ENCODE data around the gene HOXB3. TPM values are rescaled to one million over a fixed set of nuclear protein-coding genes. Genes with fewer than 3 reads are reported as not detected.

HOXB3 gene
- total RNA-seq, 4 donors from 2014 or later = 1.3 to 5.5 (median 2.2) TPM

- Histone ChIP-seq H3K27me3 (peaks cover 96 to 100% (median 100%) of the 10 kb centered on the region in 3 donors), H3K4me1 (peaks cover 4 to 12% of the 10 kb centered on the region in 2 donors), H3K36me3 (no peaks in the 10 kb centered on the region), H3K27ac (no peak overlapping the region), H3K9me3 (no peaks in the 10 kb centered on the region), H3K4me3 (no peak overlapping the region)
- intact Hi-C loops (cut with DNase I; ENCODE audit: low total_unique reads) (no loop called here), in situ Hi-C loops (cut with MboI; ENCODE audit: low sequenced_read_pairs in 4 of 4) (loop anchor here in 1 of 4 donors (25.0 kb wide), 1 partner anchor 106 kb away; the partner anchor contains the start of gene HOXB13)
- ATAC-seq = no peak
- no peak for DNase-seq
- no peak for TF ChIP-seq POLR2A (IDR thresholded peaks at IDR 0.05)
- no peak for TF ChIP-seq CTCF (IDR thresholded peaks at IDR 0.05 in 4 of 5, conservative IDR thresholded peaks at IDR 0.05 in 1 of 5)
Observed at GRCh38 chr17:48630925-48631692, 41.1 kb upstream of the HOXB3 start.

DNA sequence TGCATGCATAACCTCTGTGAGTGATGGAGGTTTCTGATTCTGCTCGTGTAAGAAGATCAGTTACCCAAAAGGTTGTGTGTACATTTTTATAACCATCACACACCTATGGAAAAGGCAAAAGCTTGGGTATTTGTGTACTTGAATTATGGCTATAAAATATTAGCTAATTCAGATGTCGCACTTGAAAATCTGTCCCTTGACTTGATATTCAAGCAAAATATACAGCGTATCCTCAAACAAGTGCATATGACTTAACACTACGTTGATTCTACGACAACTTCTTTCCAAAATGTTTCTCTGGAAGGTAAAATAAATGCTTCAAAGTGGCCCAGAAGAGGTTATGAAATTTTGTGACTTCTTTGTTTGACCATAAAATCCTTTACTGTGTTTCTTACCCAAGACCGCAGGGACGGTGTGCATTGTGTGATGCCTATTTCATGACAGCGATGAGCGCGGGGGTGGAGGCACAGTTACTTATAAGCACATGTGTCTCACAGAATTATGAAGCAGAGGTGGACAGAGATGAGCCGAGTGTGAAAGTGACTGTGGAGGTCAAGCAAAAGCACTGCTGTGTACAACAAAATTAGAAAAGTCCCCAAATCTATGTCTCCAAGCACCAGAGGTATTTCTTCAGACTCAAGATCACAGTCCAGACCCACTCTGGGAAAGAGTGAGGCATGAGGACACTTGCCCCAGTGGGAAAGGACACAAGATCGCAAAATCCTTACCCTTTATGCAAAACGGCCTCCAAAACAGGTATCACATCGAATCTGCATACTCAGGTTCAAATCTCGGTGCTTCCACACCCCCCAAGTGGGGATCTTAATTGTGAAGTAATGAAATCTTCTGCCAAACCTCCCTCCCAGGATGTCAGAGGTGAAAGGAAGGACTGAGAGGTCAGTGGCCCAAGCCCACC, 40.2 kb upstream of the HOXB3 start:
- H3K9me3 ChIP-seq = no peaks in the 10 kb centered on the region
- no peak for ATAC-seq
- no peak overlapping the region for H3K27ac ChIP-seq
- DNase-seq = no peak
- TF ChIP-seq POLR2A (IDR thresholded peaks at IDR 0.05) (no peak), CTCF (IDR thresholded peaks at IDR 0.05 in 4 of 5, conservative IDR thresholded peaks at IDR 0.05 in 1 of 5) (no peak)
- intact Hi-C loops (cut with DNase I; ENCODE audit: low total_unique reads) = no loop called here
- H3K4me3 ChIP-seq = no peak overlapping the region
- H3K4me1 ChIP-seq = peaks cover 11 to 20% of the 10 kb centered on the region in 2 donors
- H3K27me3 ChIP-seq = peaks cover 95 to 100% (median 98%) of the 10 kb centered on the region in 3 donors
- in situ Hi-C loops (cut with MboI; ENCODE audit: low sequenced_read_pairs in 4 of 4) = loop anchor here in 1 of 4 donors (25.0 kb wide), 1 partner anchor 107 kb away; the partner anchor contains the start of gene HOXB13
- H3K36me3 ChIP-seq = no peaks in the 10 kb centered on the region

- peaks cover 13 to 26% of the 10 kb centered on the region in 2 donors for H3K4me1 ChIP-seq
- no peak overlapping the region for H3K4me3 ChIP-seq
- ATAC-seq (no peak), DNase-seq (no peak)
- H3K27ac ChIP-seq = no peak overlapping the region
- no peak for TF ChIP-seq POLR2A (IDR thresholded peaks at IDR 0.05)
- in situ Hi-C loops (cut with MboI; ENCODE audit: low sequenced_read_pairs in 4 of 4) (loop anchor here in 1 of 4 donors (10.0 to 25.0 kb wide), 2 partner anchors 108 to 325 kb away; partner anchors contain the start of gene HOXB13), intact Hi-C loops (cut with DNase I; ENCODE audit: low total_unique reads) (no loop called here)
- H3K27me3 ChIP-seq = peaks cover 95 to 100% (median 98%) of the 10 kb centered on the region in 3 donors
- no peaks in the 10 kb centered on the region for H3K9me3 ChIP-seq
- no peaks in the 10 kb centered on the region for H3K36me3 ChIP-seq
Observed at GRCh38 chr17:48629411-48629759, 39.3 kb upstream of the HOXB3 start.

GRCh38 chr17:48628649-48629410, 38.8 kb upstream of the HOXB3 start:
- DNase-seq = no peak
- ATAC-seq = no peak
- no peaks in the 10 kb centered on the region for H3K9me3 ChIP-seq
- H3K27me3 ChIP-seq = peaks cover 95 to 100% (median 98%) of the 10 kb centered on the region in 3 donors
- TF ChIP-seq POLR2A (IDR thresholded peaks at IDR 0.05) = no peak
- no peak for TF ChIP-seq CTCF (IDR thresholded peaks at IDR 0.05 in 4 of 5, conservative IDR thresholded peaks at IDR 0.05 in 1 of 5)
- peaks cover 13 to 26% of the 10 kb centered on the region in 2 donors for H3K4me1 ChIP-seq
- H3K4me3 ChIP-seq = no peak overlapping the region
- H3K36me3 ChIP-seq = no peaks in the 10 kb centered on the region
- in situ Hi-C loops (cut with MboI; ENCODE audit: low sequenced_read_pairs in 4 of 4) = loop anchor here in 1 of 4 donors (10.0 to 25.0 kb wide), 2 partner anchors 108 to 324 kb away; partner anchors contain the start of gene HOXB13
- H3K27ac ChIP-seq = no peak overlapping the region
- intact Hi-C loops (cut with DNase I; ENCODE audit: low total_unique reads) = no loop called here

Data from gastrocnemius medialis (tissue), 4 donors.